ENCODE data around the gene KISS1R.

- TF ChIP-seq CTCF (IDR thresholded peaks at IDR 0.05): no peak
- no peak for TF ChIP-seq POLR2A (IDR thresholded peaks at IDR 0.05)
These were observed 26.3 kb upstream of the KISS1R start for GRCh38 chr19:890831-891230.
